ENCODE measurements around the gene WFDC8.

Gene WFDC8

DNA sequence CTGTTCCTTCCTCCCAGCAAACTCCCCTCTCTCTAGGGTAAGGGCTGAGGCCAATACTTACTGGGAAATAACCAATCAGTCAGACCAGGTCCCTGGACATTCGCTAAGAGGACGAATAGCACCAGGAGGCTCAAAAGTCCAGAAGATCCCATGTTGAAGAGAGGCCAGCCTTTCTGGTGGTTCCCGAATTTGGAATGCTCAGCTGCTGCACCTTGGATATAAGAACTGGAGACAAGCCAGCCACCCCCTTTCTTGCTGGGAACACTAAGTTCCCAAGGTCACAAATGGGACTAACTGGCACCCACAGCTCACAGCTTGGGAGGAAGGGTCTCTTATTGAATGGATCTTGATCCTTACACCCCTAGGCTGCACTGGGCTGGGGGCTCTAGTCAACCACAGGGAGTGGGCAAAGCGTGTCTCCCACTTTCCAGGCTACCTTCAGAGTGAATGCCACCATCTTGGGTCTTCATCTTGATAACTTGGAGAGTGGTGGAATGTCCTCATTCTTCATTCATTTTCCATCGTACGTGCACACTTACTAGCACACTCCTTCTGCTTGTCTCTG, 31.8 kb downstream of the WFDC8 start, which contains the start of gene EPPIN:
Gene EPPIN (minus strand): TSS at position 196 of the 565 bp plus-strand sequence. CDS start 44 bp downstream, at position 152.
- no peak for DNase-seq

DNA sequence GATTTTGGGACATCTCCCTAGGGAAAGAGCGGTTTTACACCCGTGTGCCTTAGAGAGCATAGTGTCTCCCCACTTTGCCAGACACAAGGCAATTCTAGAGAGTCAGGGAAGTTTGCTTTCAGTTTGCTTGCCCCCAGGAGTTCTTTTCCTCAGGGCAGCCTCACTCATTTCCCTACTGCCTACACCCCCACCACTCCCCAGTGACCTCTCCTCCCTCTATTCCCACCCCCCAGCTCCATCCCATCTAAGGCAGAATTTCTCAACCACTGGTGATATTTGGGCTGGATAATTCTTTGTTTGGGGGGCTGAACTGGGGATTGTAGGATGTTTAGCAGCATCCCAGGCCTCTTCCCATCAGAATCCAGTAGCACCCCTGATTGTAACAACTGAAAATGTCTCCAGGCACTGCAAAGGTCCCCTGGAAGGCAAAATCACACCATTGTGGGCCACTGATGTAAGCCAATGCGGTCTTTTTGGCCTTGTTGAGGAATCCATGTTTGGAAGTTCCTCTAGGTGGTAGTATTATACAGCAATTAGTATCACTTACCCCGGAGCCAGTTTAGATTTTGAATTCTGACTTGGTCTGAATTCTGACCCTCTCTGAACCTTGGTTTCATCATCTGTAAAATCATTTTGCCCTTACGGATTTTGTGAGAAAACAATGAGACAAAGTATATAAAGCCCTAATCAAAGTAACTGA, 33.2 kb downstream of the WFDC8 start:
- peak; percentile 24 for DNase-seq

- DNase-seq, result no peak
Observed at GRCh38 chr20:45545351-45545750, 33.7 kb downstream of the WFDC8 start.

GRCh38 chr20:45539382-45539781, 39.7 kb downstream of the WFDC8 start, which contains the start of gene WFDC6:
TSS of gene WFDC6 (minus strand) at chr20:45539482. CDS start at chr20:45539407, 75 bp downstream.
- no peak for DNase-seq

GRCh38 chr20:45538209-45538799, 40.8 kb downstream of the WFDC8 start:
- no peak for DNase-seq

DNA sequence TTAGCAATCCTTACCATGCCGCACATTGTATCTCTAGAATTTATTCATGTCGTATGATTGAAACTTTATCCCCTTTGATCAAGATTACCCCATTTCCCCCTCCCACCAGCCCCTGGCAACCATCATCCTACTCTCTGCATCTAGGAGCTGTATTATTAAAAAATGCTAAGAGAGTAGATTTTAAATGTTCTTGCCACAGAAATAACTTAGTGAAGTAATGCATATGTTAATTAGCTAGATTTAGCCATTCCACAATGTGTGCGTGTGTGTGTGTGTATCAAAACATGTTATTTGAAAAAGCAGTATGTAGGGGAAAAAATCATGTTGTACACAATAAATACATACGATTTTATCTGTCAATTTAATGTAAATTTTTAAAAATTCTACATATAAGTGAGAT, 51.8 kb downstream of the WFDC8 start:
- DNase-seq, result no peak

- DNase-seq, result no peak
Observed at GRCh38 chr20:45523821-45524220, 55.3 kb downstream of the WFDC8 start.

DNA sequence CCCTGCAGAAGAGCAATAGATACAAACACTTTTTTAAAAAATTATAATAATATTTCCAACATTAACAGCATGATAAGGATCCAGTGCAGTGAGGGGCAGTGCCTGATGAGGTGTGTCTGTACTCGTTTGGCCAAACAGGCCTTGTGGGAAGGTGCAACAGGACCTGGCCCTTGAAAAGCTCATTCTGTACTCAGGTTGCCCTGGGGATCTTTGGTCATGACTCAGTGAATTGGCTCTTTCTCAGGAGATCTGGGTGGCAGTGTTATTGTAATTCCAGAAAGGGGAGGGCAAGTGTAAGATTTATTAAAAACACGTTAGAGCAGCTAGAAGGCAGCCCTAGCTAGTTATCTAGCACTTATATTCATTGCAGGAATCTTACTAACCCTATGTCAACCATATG, 60.8 kb downstream of the WFDC8 start:
- DNase-seq, result no peak

DNA sequence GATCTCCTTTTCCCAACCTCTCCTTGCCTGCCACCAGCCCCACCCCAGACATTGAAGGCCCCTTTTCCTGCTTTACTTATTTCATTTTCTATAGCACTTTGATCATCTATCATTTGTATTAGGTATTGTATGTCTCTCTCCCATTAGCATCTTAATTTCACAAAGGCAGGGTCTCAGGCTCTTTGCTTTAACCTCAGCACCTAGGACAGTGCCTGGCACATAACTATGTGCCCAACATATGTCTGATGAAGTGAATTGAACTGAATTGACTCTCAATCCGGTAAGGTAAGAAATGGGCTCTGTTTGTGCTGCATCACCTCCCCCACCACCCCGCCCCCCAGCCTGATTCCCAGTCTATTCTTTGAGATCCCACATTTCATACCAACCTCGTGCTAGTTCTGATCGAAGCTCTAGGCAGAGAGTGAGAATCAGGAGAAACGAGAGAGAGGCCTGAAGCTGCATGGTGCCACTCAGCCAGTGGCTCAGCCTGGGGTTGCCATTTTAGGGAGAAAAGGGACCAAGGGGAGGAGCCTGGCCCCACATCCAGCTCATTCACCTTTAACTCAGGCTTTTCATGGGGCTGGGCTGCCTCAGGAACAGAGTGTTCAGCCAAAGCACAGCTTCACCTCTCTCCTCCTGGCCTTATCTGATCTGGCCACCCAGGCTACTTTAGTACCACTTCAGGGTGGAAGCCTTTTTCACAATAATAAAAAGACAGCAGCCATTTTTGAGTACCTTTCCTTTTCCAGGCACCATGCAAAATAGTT, 63.8 kb downstream of the WFDC8 start, which contains the start of gene SPINT3:
Gene SPINT3 (minus strand): TSS at position 476 of the 767 bp plus-strand sequence. CDS start 14 bp downstream, at position 462.
- no peak for DNase-seq

- DNase-seq, result no peak
Observed at GRCh38 chr20:45510242-45510862, 68.7 kb downstream of the WFDC8 start.

- DNase-seq, result no peak
Observed at GRCh38 chr20:45509091-45509490, 70.0 kb downstream of the WFDC8 start.

- DNase-seq, result no peak
Observed at GRCh38 chr20:45508068-45508886, 70.8 kb downstream of the WFDC8 start.

GRCh38 chr20:45507011-45507820, 71.9 kb downstream of the WFDC8 start:
- no peak for DNase-seq

- no peak for DNase-seq
Observed at GRCh38 chr20:45506398-45506797, 72.7 kb downstream of the WFDC8 start.

GRCh38 chr20:45503403-45503802, 75.7 kb downstream of the WFDC8 start:
- no peak for DNase-seq

DNA sequence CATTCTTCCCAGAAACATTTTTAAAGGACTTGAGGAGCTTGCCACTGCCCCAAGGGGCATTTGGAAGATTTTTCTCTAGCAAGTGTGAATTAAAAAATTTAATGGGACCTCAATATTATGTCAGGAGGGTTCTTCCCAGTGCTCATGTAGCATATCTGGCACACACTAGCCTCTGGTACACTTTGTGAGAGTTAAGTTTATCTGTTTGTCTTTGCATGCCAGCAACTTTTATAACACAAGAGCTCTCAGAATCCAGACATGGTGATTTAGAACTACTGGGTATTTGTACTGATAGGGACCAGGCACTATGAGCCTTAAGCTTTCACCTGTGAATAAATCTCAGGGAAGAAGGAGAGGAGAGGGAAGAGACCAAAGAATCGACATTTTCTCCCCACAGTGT, 76.5 kb downstream of the WFDC8 start:
- no peak for DNase-seq

Data from fibroblast of skin of back (primary cell).